GM12878 (cell line): ENCODE measurements around the gene EIF3B. TPM values are rescaled to one million over a fixed set of nuclear protein-coding genes. Genes with fewer than 3 reads are reported as not detected.
A peak's percentile ranks its signal among the peaks of the same experiment; 100 is the strongest.

Source experiments
- ATF7 ChIP-seq: fragments of 450-650 bp; IDR thresholded peaks from 2 replicates; pipeline ENCODE4 v1.6.1; 2016; ENCODE audit warnings: low read depth, mild to moderate bottlenecking
- BHLHE40 ChIP-seq, 2 experiments: fragments of 450-650 bp in 1 of 2; IDR thresholded peaks; 2 replicates each; pipeline ENCODE4 v1.6.1; 2011 to 2017; ENCODE audit warnings: low read depth in 2 of 2, borderline replicate concordance in 1 of 2, improper control_type of control experiment in 1 of 2, low read length in 1 of 2, mild to moderate bottlenecking in 1 of 2
- CEBPB ChIP-seq, 2 experiments: fragments of 150-350 bp in 1 of 2; IDR thresholded peaks; 2 replicates each; pipeline ENCODE4 v1.6.1; 2012 to 2014; ENCODE audit warnings: low read depth in 2 of 2, low read length in 2 of 2, borderline replicate concordance in 1 of 2, inconsistent platforms in 1 of 2
- CHD2 ChIP-seq: IDR thresholded peaks from 2 replicates; pipeline ENCODE4 v1.6.1; 2011; ENCODE audit warnings: low read depth, low read length, improper control_type of control experiment, borderline replicate concordance
- ESRRA ChIP-seq: IDR thresholded peaks from 2 replicates; pipeline ENCODE4 v1.6.1; 2012; ENCODE audit warnings: mild to moderate bottlenecking, low read length, improper control_type of control experiment
- GATAD2B ChIP-seq: fragments of 450-650 bp; conservative IDR thresholded peaks from 2 replicates; pipeline ENCODE4 v1.6.1; 2017; ENCODE audit warnings: low read depth, mild to moderate bottlenecking, moderate library complexity
- JUND ChIP-seq: IDR thresholded peaks from 2 replicates; pipeline ENCODE4 v1.6.1; 2012; ENCODE audit warnings: low read depth, mild to moderate bottlenecking, low read length, improper control_type of control experiment, moderate library complexity
- PAX5 ChIP-seq: IDR thresholded peaks from 2 replicates; pipeline ENCODE4 v1.6.1; 2011; ENCODE audit warnings: low read depth, low read length, borderline replicate concordance
- RAD51 ChIP-seq: fragments of 450-650 bp; IDR thresholded peaks from 2 replicates; pipeline ENCODE4 v1.6.1; 2016; ENCODE audit warnings: moderate library complexity, mild to moderate bottlenecking, inconsistent platforms
- SP1 ChIP-seq: IDR thresholded peaks from one replicate; pipeline ENCODE4 v1.6.1; 2011; ENCODE audit warnings: low read depth, low read length
- STAT1 ChIP-seq: fragments of 450-650 bp; conservative IDR thresholded peaks from 2 replicates; pipeline ENCODE4 v1.6.1; 2014; ENCODE audit warnings: antibody characterized with exemption, mild to moderate bottlenecking
- YY1 ChIP-seq: IDR thresholded peaks from 2 replicates; pipeline ENCODE4 v1.6.1; 2011; ENCODE audit warnings: low read depth, mild to moderate bottlenecking, low read length
- ZBED1 ChIP-seq: IDR thresholded peaks from 2 replicates; pipeline ENCODE4 v1.6.1; 2016; ENCODE audit warnings: borderline replicate concordance
- ZNF274 ChIP-seq: IDR thresholded peaks from one replicate; pipeline ENCODE4 v1.8.0; 2011; ENCODE audit not compliant: insufficient read length, insufficient read depth
- polyA plus RNA-seq, 11 experiments: library from polyadenylated mRNA; depleted of rRNA in 4 of 11; unstranded in 6 of 11; stranded (reverse) in 5 of 11; fragments of >200 nt; fragmentation: Nextera tagmentation in 4 of 11; fragmentation: Illumina TruSeq in 1 of 11; extraction: Ambion mirVana in 4 of 11; extraction: Trizol in 1 of 11; gene quantifications; 1 replicate in 1 of 11; 2 replicates in 10 of 11; pipeline versions ENCODE4 v1.2.1 to v1.2.3, GENCODE V29; 2011 to 2016; ENCODE audit warnings: inconsistent platforms in 2 of 11, missing spikeins in 2 of 11, low read depth in 1 of 11
- total RNA-seq, 4 experiments: library from RNA; depleted of rRNA in 3 of 4; stranded (reverse); fragments of >200 nt in 3 of 4; fragmentation: Illumina TruSeq in 1 of 4; extraction: Trizol in 1 of 4; gene quantifications; 2 replicates each; pipeline versions ENCODE4 v1.2.1 to v1.2.3, GENCODE V29; 2013 to 2021
- TF ChIP-seq, protein P1 (sequence below): fragments of 450-650 bp; formaldehyde crosslinking; IDR thresholded peaks from 2 replicates; pipeline ENCODE4 v1.5.0; 2022; ENCODE audit warnings: mild to moderate bottlenecking, missing genetic modification characterization
- TF ChIP-seq, protein P2 (sequence below): fragments of 150-350 bp; IDR thresholded peaks from 2 replicates; pipeline ENCODE4 v1.6.1; 2016; ENCODE audit warnings: low read depth, low read length
- TF ChIP-seq, protein P3 (sequence below): fragments of 450-650 bp; IDR thresholded peaks from 2 replicates; pipeline ENCODE4 v1.6.1; 2017; ENCODE audit warnings: mild to moderate bottlenecking, moderate library complexity
- TF ChIP-seq, protein P4 (sequence below): IDR thresholded peaks from 2 replicates; pipeline ENCODE4 v1.6.1; 2011; ENCODE audit warnings: borderline replicate concordance, low read depth, mild to moderate bottlenecking, moderate library complexity, mixed read lengths, low read length; ENCODE audit not compliant: insufficient read depth; ENCODE audit errors: extremely low read length

Gene EIF3B
- total and polyA plus RNA-seq, 10 of the 15 experiments (the other 5 are each of a cell fraction or from before 2014, with no cell fraction given), result 17.6 to 275 (median 153) TPM

DNA sequence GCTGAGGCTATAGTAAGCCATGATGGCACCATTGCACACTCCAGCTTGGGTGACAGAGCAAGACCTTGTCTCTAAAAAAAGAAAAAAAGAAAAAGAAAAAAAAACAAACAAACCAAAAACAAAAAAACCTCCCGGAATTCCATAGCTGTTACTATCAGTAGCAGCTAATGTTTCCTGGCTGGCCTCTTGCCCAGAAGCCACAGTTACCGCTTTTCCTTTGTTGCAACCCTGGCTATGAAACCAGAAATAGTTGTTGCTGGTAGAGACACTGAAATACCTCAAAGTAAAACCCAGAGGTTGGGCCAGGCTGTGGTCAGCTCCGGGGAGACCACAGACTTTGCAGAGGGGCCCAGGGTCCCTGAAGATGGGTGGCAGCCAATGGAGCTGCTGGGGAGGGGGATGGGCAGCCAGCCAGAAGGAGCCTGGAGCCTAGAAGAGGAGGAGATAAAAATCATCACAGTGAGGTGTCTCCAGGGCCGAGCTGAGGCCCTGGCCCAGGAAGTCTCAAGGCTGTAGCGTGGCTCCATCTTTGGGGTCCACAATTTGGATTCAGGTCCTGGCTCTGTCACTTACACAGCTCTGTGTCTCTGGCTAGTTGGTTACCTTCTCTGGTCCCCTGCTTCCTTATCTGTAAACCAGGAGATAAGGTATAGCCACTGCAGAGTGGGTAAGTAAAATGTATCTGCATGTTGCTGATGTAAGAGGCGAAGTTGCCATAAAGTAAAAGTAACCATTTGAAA is 45.4 kb downstream of the EIF3B start (continued):
- TF ChIP-seq, protein P1, sequence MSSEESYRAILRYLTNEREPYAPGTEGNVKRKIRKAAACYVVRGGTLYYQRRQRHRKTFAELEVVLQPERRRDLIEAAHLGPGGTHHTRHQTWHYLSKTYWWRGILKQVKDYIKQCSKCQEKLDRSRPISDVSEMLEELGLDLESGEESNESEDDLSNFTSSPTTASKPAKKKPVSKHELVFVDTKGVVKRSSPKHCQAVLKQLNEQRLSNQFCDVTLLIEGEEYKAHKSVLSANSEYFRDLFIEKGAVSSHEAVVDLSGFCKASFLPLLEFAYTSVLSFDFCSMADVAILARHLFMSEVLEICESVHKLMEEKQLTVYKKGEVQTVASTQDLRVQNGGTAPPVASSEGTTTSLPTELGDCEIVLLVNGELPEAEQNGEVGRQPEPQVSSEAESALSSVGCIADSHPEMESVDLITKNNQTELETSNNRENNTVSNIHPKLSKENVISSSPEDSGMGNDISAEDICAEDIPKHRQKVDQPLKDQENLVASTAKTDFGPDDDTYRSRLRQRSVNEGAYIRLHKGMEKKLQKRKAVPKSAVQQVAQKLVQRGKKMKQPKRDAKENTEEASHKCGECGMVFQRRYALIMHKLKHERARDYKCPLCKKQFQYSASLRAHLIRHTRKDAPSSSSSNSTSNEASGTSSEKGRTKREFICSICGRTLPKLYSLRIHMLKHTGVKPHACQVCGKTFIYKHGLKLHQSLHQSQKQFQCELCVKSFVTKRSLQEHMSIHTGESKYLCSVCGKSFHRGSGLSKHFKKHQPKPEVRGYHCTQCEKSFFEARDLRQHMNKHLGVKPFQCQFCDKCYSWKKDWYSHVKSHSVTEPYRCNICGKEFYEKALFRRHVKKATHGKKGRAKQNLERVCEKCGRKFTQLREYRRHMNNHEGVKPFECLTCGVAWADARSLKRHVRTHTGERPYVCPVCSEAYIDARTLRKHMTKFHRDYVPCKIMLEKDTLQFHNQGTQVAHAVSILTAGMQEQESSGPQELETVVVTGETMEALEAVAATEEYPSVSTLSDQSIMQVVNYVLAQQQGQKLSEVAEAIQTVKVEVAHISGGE (CRISPR knock-in tag), result no peak
- no peak for TF ChIP-seq ESRRA
- TF ChIP-seq RAD51, result no peak
- no peak for TF ChIP-seq CEBPB (IDR thresholded peaks at IDR 0.05; ENCODE audit: borderline replicate concordance in 1 of 2, low read depth in 2 of 2, low read length in 2 of 2)
- TF ChIP-seq, protein P2, sequence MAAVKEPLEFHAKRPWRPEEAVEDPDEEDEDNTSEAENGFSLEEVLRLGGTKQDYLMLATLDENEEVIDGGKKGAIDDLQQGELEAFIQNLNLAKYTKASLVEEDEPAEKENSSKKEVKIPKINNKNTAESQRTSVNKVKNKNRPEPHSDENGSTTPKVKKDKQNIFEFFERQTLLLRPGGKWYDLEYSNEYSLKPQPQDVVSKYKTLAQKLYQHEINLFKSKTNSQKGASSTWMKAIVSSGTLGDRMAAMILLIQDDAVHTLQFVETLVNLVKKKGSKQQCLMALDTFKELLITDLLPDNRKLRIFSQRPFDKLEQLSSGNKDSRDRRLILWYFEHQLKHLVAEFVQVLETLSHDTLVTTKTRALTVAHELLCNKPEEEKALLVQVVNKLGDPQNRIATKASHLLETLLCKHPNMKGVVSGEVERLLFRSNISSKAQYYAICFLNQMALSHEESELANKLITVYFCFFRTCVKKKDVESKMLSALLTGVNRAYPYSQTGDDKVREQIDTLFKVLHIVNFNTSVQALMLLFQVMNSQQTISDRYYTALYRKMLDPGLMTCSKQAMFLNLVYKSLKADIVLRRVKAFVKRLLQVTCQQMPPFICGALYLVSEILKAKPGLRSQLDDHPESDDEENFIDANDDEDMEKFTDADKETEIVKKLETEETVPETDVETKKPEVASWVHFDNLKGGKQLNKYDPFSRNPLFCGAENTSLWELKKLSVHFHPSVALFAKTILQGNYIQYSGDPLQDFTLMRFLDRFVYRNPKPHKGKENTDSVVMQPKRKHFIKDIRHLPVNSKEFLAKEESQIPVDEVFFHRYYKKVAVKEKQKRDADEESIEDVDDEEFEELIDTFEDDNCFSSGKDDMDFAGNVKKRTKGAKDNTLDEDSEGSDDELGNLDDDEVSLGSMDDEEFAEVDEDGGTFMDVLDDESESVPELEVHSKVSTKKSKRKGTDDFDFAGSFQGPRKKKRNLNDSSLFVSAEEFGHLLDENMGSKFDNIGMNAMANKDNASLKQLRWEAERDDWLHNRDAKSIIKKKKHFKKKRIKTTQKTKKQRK, result no peak
- TF ChIP-seq PAX5, result 0 out of 2 replicates have a peak, but pooled peaks have one; percentile 22
- TF ChIP-seq GATAD2B, result no peak
- TF ChIP-seq YY1, result no peak
- TF ChIP-seq ZNF274, result no peak
- peak; percentile 55 for TF ChIP-seq SP1
- TF ChIP-seq, protein P3, sequence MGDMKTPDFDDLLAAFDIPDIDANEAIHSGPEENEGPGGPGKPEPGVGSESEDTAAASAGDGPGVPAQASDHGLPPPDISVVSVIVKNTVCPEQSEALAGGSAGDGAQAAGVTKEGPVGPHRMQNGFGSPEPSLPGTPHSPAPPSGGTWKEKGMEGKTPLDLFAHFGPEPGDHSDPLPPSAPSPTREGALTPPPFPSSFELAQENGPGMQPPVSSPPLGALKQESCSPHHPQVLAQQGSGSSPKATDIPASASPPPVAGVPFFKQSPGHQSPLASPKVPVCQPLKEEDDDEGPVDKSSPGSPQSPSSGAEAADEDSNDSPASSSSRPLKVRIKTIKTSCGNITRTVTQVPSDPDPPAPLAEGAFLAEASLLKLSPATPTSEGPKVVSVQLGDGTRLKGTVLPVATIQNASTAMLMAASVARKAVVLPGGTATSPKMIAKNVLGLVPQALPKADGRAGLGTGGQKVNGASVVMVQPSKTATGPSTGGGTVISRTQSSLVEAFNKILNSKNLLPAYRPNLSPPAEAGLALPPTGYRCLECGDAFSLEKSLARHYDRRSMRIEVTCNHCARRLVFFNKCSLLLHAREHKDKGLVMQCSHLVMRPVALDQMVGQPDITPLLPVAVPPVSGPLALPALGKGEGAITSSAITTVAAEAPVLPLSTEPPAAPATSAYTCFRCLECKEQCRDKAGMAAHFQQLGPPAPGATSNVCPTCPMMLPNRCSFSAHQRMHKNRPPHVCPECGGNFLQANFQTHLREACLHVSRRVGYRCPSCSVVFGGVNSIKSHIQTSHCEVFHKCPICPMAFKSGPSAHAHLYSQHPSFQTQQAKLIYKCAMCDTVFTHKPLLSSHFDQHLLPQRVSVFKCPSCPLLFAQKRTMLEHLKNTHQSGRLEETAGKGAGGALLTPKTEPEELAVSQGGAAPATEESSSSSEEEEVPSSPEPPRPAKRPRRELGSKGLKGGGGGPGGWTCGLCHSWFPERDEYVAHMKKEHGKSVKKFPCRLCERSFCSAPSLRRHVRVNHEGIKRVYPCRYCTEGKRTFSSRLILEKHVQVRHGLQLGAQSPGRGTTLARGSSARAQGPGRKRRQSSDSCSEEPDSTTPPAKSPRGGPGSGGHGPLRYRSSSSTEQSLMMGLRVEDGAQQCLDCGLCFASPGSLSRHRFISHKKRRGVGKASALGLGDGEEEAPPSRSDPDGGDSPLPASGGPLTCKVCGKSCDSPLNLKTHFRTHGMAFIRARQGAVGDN, result no peak
- no peak for TF ChIP-seq STAT1
- no peak for TF ChIP-seq CHD2
- no peak for TF ChIP-seq BHLHE40 (IDR thresholded peaks at IDR 0.05; ENCODE audit: borderline replicate concordance in 1 of 2, low read depth in 2 of 2, low read length in 1 of 2)
- TF ChIP-seq ATF7, result no peak
- no peak for TF ChIP-seq JUND
- TF ChIP-seq, protein P4, sequence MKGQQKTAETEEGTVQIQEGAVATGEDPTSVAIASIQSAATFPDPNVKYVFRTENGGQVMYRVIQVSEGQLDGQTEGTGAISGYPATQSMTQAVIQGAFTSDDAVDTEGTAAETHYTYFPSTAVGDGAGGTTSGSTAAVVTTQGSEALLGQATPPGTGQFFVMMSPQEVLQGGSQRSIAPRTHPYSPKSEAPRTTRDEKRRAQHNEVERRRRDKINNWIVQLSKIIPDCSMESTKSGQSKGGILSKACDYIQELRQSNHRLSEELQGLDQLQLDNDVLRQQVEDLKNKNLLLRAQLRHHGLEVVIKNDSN, result no peak
- no peak for TF ChIP-seq ZBED1
